ENCODE results near the gene ID1. TPM values are rescaled to one million over a fixed set of nuclear protein-coding genes. Genes with fewer than 3 reads are reported as not detected.
A peak's percentile ranks its signal among the peaks of the same experiment; 100 is the strongest.

ID1 gene
- total RNA-seq, 1 experiment from 2014 or later = 360 TPM

GRCh38 chr20:31559704-31560093 is 45.4 kb upstream of the ID1 start:
- peak overlapping the region; percentile 86 to 99 (median 87); a peak in 6 of 7 replicates for H3K27ac Mint-ChIP-seq
- Histone ChIP-seq H2BK5ac (ENCODE audit: insufficient read length, low read length) (no peak overlapping the region), H3T11ph (ENCODE audit: low read length) (no peak overlapping the region), H4K8ac (replicated peaks; ENCODE audit: insufficient read length, low read depth, low read length) (no peak overlapping the region), H3K27ac (ENCODE audit: insufficient read length, low read depth, low read length) (no peak overlapping the region), H2BK20ac (ENCODE audit: low read depth, low read length, poor library complexity, severe bottlenecking) (no peak overlapping the region), H3K9me3 (ENCODE audit: control insufficient read depth, low read depth, low read length) (no peaks in the 10 kb centered on the region), H3K18ac (ENCODE audit: insufficient read length, low read depth, low read length) (no peak overlapping the region), H4K20me1 (ENCODE audit: control insufficient read depth, insufficient read depth, insufficient read length) (no peaks in the 10 kb centered on the region), H3K23me2 (ENCODE audit: insufficient read length, low read depth, low read length, poor library complexity, severe bottlenecking) (no peaks in the 10 kb centered on the region), H2BK12ac (ENCODE audit: insufficient read length, low read depth, low read length) (no peak overlapping the region), H3K14ac (ENCODE audit: insufficient read depth, low read length) (no peak overlapping the region), H4K91ac (ENCODE audit: insufficient read length, low read depth, low read length) (no peak overlapping the region), H3K79me2 (ENCODE audit: insufficient read depth, low read length) (no peaks in the 10 kb centered on the region), H2AK5ac (ENCODE audit: insufficient read length, low read length) (no peak overlapping the region), H3K27me3 (ENCODE audit: insufficient read depth, low read length) (no peaks in the 10 kb centered on the region), H3K4me1 (ENCODE audit: insufficient read depth, low read length) (no peaks in the 10 kb centered on the region), H3K9ac (ENCODE audit: extremely low read depth, insufficient read length, low read length) (no peak overlapping the region), H2AFZ (ENCODE audit: low read length) (no peak overlapping the region), H3K4me2 (ENCODE audit: insufficient read depth, insufficient read length, low read length) (no peak overlapping the region), H4K5ac (ENCODE audit: insufficient read length, low read depth, low read length) (no peak overlapping the region), H2BK15ac (ENCODE audit: low read depth, low read length) (no peak overlapping the region), H3K56ac (ENCODE audit: insufficient read length, low read depth, low read length) (no peak overlapping the region), H3K4ac (ENCODE audit: low read depth, low read length) (no peak overlapping the region), H3K23ac (ENCODE audit: insufficient read length, low read depth, low read length) (no peak overlapping the region), H2BK120ac (ENCODE audit: low read depth, low read length, poor library complexity, severe bottlenecking) (no peak overlapping the region), H3K79me1 (ENCODE audit: insufficient read depth, low read depth, low read length, poor library complexity, severe bottlenecking) (no peaks in the 10 kb centered on the region)
- H3K9me3 Mint-ChIP-seq = no peaks in the 10 kb centered on the region
- no peak for DNase-seq
- H3K4me3 Mint-ChIP-seq = no peak overlapping the region
- peaks cover 37 to 87% (median 52%) of the 10 kb centered on the region in 3 experiments for H3K36me3 Mint-ChIP-seq (ENCODE audit: insufficient read depth in 1 of 3, low read depth in 3 of 3)
- no peak for TF ChIP-seq CTCF (conservative IDR thresholded peaks at IDR 0.05)
- H3K27me3 Mint-ChIP-seq (ENCODE audit: low read depth) = no peaks in the 10 kb centered on the region
- WGBS (ENCODE audit: extremely low coverage, insufficient read length, low lambda C conversion rate) = no CpG with 5 or more reads among the region's 2 CpGs
- peaks cover 16 to 21% of the 10 kb centered on the region in 2 experiments for H3K4me1 Mint-ChIP-seq
